ENCODE measurements around the gene ENDOG.

ENDOG gene

DNA sequence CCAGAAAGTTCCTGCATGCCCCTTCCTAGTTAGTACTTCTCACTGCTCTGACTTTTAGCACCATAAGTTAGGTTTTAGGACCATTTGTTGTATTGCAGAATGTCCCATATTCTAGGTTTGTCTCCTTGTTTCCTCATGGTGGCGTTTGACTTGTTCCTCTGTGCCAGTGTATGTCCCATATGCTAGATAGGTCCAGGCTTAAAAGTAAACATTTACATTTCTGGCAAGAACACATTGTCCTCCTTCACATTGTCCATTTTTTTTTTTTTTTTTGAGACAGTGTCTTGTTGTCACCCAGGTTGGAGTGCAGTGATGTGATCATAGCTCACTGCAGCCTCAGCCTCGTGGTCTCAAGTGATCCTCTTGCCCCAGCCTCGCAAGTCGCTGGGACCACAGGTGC lies 15.8 kb upstream of the ENDOG start:
- TF ChIP-seq, protein P1, sequence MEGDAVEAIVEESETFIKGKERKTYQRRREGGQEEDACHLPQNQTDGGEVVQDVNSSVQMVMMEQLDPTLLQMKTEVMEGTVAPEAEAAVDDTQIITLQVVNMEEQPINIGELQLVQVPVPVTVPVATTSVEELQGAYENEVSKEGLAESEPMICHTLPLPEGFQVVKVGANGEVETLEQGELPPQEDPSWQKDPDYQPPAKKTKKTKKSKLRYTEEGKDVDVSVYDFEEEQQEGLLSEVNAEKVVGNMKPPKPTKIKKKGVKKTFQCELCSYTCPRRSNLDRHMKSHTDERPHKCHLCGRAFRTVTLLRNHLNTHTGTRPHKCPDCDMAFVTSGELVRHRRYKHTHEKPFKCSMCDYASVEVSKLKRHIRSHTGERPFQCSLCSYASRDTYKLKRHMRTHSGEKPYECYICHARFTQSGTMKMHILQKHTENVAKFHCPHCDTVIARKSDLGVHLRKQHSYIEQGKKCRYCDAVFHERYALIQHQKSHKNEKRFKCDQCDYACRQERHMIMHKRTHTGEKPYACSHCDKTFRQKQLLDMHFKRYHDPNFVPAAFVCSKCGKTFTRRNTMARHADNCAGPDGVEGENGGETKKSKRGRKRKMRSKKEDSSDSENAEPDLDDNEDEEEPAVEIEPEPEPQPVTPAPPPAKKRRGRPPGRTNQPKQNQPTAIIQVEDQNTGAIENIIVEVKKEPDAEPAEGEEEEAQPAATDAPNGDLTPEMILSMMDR (IDR thresholded peaks at IDR 0.05; ENCODE audit: low read length, missing control alignments), result no peak
- H3K4me3 ChIP-seq (replicated peaks; ENCODE audit: low read depth, low read length), result no peak overlapping the region
- no peak for DNase-seq (ENCODE audit: low read depth)

DNA sequence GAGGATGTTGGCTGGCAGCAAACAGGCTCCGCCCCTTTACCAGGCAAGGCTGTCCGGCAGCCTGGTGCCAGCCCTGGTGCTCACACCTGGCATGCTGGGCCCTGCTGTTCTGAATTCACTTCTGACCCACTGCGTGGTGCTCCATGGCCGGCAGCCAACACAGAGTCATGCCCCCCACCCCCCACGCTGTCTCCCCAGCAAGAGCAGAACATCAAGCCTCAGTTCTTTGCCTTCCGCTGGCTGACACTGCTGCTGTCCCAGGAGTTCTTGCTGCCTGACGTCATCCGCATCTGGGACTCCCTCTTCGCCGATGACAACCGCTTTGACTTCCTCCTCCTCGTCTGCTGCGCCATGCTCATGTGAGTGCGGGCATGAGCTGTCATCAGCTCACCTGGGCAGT lies 12.6 kb upstream of the ENDOG start:
- H3K4me3 ChIP-seq (replicated peaks; ENCODE audit: low read depth, low read length), result no peak overlapping the region
- TF ChIP-seq, protein P1 (IDR thresholded peaks at IDR 0.05; ENCODE audit: low read length, missing control alignments), result no peak
- DNase-seq (ENCODE audit: low read depth), result no peak

DNA sequence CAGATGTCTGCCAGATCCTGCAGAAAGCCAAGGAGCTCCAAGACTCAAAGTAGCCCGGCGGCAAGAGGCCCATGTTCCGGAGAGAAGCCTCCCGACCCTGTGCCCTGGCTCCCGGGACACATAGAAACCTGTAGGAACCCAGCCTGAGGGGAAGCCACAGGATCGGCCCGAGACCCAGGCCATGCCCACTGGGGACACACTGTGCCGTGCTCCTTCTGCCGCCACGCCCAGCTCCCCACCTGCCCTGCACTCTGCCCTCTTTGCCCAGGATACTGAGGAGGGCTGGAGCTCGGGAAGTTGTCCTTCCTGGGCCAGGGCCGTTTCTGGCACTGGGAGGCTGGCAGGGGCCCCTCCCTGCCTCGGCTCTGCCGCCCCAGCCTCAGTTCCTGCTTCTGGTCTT lies 10.5 kb upstream of the ENDOG start:
- DNase-seq (ENCODE audit: low read depth), result no peak
- TF ChIP-seq, protein P1 (IDR thresholded peaks at IDR 0.05; ENCODE audit: low read length, missing control alignments), result no peak
- no peak overlapping the region for H3K4me3 ChIP-seq (replicated peaks; ENCODE audit: low read depth, low read length)

DNA sequence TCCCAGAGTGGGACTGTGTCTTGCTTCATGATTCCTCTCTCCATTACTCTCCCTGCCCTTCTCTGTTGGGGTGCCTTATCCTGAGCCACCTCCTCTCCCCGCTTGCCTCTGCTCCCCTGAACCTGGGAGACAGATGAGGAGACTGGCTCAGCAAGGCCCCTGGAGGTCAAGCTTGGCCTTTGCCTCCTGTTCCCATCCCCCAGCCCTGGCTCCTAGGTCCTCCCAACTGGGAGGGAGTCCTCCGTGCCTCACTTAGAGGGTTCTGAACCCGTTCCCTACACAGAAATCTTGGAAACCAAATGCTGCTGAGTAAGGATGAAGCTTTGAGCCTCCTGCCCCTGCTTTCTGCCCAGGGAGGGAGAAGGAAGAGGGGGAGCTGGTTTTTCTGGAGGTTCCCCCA lies 9.8 kb upstream of the ENDOG start:
- TF ChIP-seq, protein P1 (IDR thresholded peaks at IDR 0.05; ENCODE audit: low read length, missing control alignments), result no peak
- DNase-seq (ENCODE audit: low read depth), result no peak
- H3K4me3 ChIP-seq (replicated peaks; ENCODE audit: low read depth, low read length), result no peak overlapping the region

DNA sequence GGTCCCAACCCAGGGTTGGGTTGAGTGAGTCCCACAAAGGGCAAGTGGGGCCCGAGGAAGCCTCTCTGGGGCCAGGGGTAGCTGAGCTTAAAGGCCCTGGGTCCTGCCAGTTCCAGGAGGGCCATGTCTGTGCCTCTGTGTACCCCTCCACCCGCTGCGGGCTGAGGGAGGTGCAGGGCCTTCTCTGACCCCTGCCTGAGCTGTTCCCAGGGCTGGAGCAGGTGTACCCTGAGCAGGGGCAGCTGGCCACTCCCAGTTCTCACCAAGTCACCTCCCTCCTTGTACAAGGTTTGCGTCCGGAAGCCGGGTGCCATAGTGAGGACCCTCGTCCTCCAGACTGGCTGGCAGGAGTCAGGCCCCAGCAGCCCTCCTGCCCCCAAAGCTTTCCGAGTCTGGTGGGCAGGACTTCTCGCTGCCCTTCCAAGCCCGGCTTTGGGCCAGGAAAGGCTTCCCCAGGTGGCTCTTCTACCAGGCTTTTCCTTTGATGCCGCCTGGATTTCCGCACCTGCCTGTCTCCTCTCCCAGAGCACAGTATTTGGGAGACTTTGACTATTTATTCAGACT lies 9.2 kb upstream of the ENDOG start:
- no peak for DNase-seq (ENCODE audit: low read depth)
- TF ChIP-seq, protein P1 (IDR thresholded peaks at IDR 0.05; ENCODE audit: low read length, missing control alignments), result no peak
- no peak overlapping the region for H3K4me3 ChIP-seq (replicated peaks; ENCODE audit: low read depth, low read length)

DNA sequence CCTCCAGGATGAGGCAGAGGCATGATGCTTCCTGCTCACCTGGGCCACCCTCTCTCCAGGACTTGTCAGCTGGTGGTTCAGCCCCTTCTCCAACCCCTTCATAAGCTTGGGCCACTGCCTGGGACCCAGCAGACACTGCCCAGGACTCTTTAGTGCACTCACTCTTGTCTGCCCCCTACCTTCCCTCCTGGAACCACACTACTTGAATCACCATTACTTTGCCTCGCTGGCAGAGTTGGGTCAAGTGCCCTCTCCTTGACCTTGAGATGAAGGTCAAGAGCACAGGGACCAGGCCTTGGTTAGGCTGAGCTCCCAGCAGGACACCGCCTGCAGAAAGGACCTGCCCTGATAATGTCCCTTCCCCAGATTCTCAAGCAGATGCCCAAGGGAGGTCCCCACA lies 8.5 kb upstream of the ENDOG start:
- TF ChIP-seq, protein P1 (IDR thresholded peaks at IDR 0.05; ENCODE audit: low read length, missing control alignments), result no peak
- no peak for DNase-seq (ENCODE audit: low read depth)
- no peak overlapping the region for H3K4me3 ChIP-seq (replicated peaks; ENCODE audit: low read depth, low read length)

DNA sequence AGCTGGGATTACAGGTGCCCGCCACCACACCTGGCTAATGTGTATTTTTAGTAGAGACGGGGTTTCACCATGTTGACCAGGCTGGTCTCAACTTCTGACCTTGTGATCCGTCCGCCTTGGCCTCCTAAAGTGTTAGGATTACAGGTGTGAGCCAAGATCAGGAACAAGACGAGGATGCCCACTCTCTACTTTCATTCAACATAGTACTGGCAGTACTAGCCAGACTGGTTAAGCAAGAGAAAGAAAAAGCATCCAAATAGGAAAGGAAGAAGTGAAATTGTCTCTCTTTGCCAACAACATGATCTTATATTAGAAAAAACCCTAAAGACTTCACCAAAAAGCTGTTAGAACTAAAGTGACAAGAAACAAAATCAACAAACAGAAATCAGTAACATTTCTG lies 7.4 kb upstream of the ENDOG start:
- TF ChIP-seq, protein P1 (IDR thresholded peaks at IDR 0.05; ENCODE audit: low read length, missing control alignments), result no peak
- H3K4me3 ChIP-seq (replicated peaks; ENCODE audit: low read depth, low read length), result no peak overlapping the region
- no peak for DNase-seq (ENCODE audit: low read depth)
